ENCODE measurements around the gene LBP. TPM values are rescaled to one million over a fixed set of nuclear protein-coding genes. Genes with fewer than 3 reads are reported as not detected.

LBP gene
- total RNA-seq, 1 experiment from 2014 or later, result 0.15 TPM

DNA sequence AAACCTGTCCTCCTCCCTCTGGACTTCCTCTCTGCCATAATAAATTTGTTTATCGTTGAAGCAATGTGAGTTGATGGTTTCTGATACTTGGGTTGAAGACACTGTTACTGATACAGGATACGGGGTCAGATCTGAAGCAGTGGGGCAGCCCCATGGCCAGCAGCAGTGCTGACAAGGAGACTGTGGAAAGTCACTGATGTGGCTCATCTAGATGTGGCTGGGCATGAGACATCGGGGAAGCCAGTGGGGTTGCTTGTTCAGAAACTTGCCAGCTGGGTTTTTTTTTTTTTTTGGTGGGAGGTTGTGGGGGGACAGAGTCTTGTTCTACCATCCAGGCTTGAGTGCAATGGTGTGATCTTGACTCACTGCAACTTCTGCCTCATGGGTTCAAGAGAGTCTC is 45.0 kb upstream of the LBP start:
- no peaks in the 10 kb centered on the region for H3K9me3 ChIP-seq (ENCODE audit: control insufficient read depth in 1 of 2, insufficient read depth in 1 of 2, low read depth in 1 of 2, low read length in 2 of 2)
- H4K20me1 ChIP-seq (ENCODE audit: insufficient read depth), result no peaks in the 10 kb centered on the region
- intact Hi-C loops (cut with micrococcal nuclease), result no loop called here
- no TSS peak for BruUV-seq (replicated peaks)
- H3K4me3 ChIP-seq (replicated peaks in 1 of 2; ENCODE audit: low read depth in 1 of 2, low read length in 2 of 2), result no peak overlapping the region
- no peaks in the 10 kb centered on the region for H3K9me2 ChIP-seq (ENCODE audit: insufficient read depth)
- H3K4me1 ChIP-seq (ENCODE audit: control insufficient read depth in 1 of 2, insufficient read depth in 2 of 2, low read length in 2 of 2), result peaks cover 6 to 10% of the 10 kb centered on the region in 2 experiments; a peak in 2 of 4 replicates
- ChIA-PET CTCF (no interaction called here), POLR2A (no interaction called here), RAD21 (ENCODE audit: low non-redundant PET in 1 of 2, low total read pairs in 2 of 2, uncharacterized antibody in 2 of 2, unreplicated experiment in 2 of 2) (no interaction called here)
- no peak overlapping the region for H3K27ac ChIP-seq (ENCODE audit: low read depth, low read length)
- no peak overlapping the region for H3K9ac ChIP-seq (ENCODE audit: low read length)
- no peaks in the 10 kb centered on the region for H3K27me3 ChIP-seq (ENCODE audit: insufficient read depth, low read length)
- H3K36me3 ChIP-seq (ENCODE audit: control insufficient read depth in 1 of 2, insufficient read depth in 2 of 2, low read length in 2 of 2), result no peaks in the 10 kb centered on the region
- ATAC-seq, result no peak
- H3K79me2 ChIP-seq (ENCODE audit: insufficient read depth, low read length), result no peaks in the 10 kb centered on the region
- TF ChIP-seq EGR1 (IDR thresholded peaks at IDR 0.05; ENCODE audit: low read depth) (no peak), SRF (IDR thresholded peaks at IDR 0.05; ENCODE audit: low read depth) (no peak), ELF1 (IDR thresholded peaks at IDR 0.05; ENCODE audit: borderline replicate concordance, low read depth) (no peak), MAX (IDR thresholded peaks at IDR 0.05) (no peak)
- TF ChIP-seq, protein P1, sequence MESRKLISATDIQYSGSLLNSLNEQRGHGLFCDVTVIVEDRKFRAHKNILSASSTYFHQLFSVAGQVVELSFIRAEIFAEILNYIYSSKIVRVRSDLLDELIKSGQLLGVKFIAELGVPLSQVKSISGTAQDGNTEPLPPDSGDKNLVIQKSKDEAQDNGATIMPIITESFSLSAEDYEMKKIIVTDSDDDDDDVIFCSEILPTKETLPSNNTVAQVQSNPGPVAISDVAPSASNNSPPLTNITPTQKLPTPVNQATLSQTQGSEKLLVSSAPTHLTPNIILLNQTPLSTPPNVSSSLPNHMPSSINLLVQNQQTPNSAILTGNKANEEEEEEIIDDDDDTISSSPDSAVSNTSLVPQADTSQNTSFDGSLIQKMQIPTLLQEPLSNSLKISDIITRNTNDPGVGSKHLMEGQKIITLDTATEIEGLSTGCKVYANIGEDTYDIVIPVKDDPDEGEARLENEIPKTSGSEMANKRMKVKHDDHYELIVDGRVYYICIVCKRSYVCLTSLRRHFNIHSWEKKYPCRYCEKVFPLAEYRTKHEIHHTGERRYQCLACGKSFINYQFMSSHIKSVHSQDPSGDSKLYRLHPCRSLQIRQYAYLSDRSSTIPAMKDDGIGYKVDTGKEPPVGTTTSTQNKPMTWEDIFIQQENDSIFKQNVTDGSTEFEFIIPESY (IDR thresholded peaks at IDR 0.05; ENCODE audit: extremely low read depth, insufficient replicate concordance, low read length), result no peak
- H2AFZ ChIP-seq (ENCODE audit: low read depth, low read length, poor library complexity, severe bottlenecking), result no peak overlapping the region
- no peak for DNase-seq (ENCODE audit: low read depth, low spot score)
- no peak overlapping the region for H3K4me2 ChIP-seq (ENCODE audit: low read length)

DNA sequence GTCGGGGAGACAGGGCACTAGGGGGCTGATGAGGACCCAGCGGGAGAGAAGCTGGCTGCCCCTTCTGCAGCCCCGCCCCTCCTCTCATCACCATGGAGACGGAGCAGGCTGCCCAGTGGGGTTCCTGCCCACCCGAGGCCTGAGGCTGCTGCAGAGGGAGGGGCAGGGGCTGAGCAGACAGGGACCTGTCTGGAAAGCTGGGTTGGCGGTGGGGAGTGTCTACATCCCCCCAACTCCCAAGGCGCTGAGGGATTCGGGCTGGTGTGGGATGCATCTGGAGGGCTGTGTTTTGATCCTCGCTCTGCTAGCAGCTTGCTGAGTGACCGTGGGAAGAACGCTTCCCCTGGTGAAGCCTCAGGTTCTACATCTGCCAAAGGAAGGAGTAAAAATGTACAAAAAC is 43.5 kb upstream of the LBP start:
- Histone ChIP-seq H3K9me2 (ENCODE audit: insufficient read depth) (no peaks in the 10 kb centered on the region), H3K79me2 (ENCODE audit: insufficient read depth, low read length) (no peaks in the 10 kb centered on the region), H3K9me3 (ENCODE audit: control insufficient read depth in 1 of 2, insufficient read depth in 1 of 2, low read depth in 1 of 2, low read length in 2 of 2) (no peaks in the 10 kb centered on the region), H3K4me2 (ENCODE audit: low read length) (no peak overlapping the region), H3K27me3 (ENCODE audit: insufficient read depth, low read length) (no peaks in the 10 kb centered on the region), H3K27ac (ENCODE audit: low read depth, low read length) (no peak overlapping the region), H3K4me3 (replicated peaks in 1 of 2; ENCODE audit: low read depth in 1 of 2, low read length in 2 of 2) (no peak overlapping the region), H2AFZ (ENCODE audit: low read depth, low read length, poor library complexity, severe bottlenecking) (no peak overlapping the region), H4K20me1 (ENCODE audit: insufficient read depth) (no peaks in the 10 kb centered on the region), H3K9ac (ENCODE audit: low read length) (no peak overlapping the region), H3K36me3 (ENCODE audit: control insufficient read depth in 1 of 2, insufficient read depth in 2 of 2, low read length in 2 of 2) (no peaks in the 10 kb centered on the region), H3K4me1 (ENCODE audit: control insufficient read depth in 1 of 2, insufficient read depth in 2 of 2, low read length in 2 of 2) (peaks cover 6 to 10% of the 10 kb centered on the region in 2 experiments; a peak in 2 of 4 replicates)
- POLR2A ChIA-PET, result no interaction called here
- DNase-seq (ENCODE audit: low read depth, low spot score) (no peak), ATAC-seq (no peak)
- BruUV-seq (replicated peaks), result no TSS peak
- CTCF ChIA-PET, result interaction anchor here (1.0 kb wide), 1 partner anchor 72 kb away, joined by 3 read pairs; no protein-coding TSS in a partner anchor
- TF ChIP-seq ZNF274 (IDR thresholded peaks at IDR 0.05; ENCODE audit: low read depth, low read length) (no peak), CEBPB (IDR thresholded peaks at IDR 0.05; ENCODE audit: low read depth) (no peak), ZFX (IDR thresholded peaks at IDR 0.05) (no peak), RAD21 (IDR thresholded peaks at IDR 0.05; ENCODE audit: low read depth) (no peak), EZH2phosphoT487 (IDR thresholded peaks at IDR 0.05; ENCODE audit: borderline replicate concordance) (no peak), EZH2 (IDR thresholded peaks at IDR 0.05) (no peak), SIN3A (IDR thresholded peaks at IDR 0.05; ENCODE audit: low read depth) (no peak), EGR1 (IDR thresholded peaks at IDR 0.05; ENCODE audit: low read depth) (no peak), SRF (IDR thresholded peaks at IDR 0.05; ENCODE audit: low read depth) (no peak), JUND (IDR thresholded peaks at IDR 0.05) (no peak), FOSL1 (IDR thresholded peaks at IDR 0.05; ENCODE audit: low read depth) (no peak), POLR2A (IDR thresholded peaks at IDR 0.05; ENCODE audit: borderline replicate concordance, extremely low read depth, insufficient read depth, insufficient read length) (no peak)
- TF ChIP-seq, protein P1 (IDR thresholded peaks at IDR 0.05; ENCODE audit: extremely low read depth, insufficient replicate concordance, low read length), result no peak
- RAD21 ChIA-PET (ENCODE audit: low non-redundant PET in 1 of 2, low total read pairs in 2 of 2, uncharacterized antibody in 2 of 2, unreplicated experiment in 2 of 2), result no interaction called here
- intact Hi-C loops (cut with micrococcal nuclease), result no loop called here

Data from HCT116 (cell line).